Measurements from ENCODE around the gene SPTLC3.

DNA sequence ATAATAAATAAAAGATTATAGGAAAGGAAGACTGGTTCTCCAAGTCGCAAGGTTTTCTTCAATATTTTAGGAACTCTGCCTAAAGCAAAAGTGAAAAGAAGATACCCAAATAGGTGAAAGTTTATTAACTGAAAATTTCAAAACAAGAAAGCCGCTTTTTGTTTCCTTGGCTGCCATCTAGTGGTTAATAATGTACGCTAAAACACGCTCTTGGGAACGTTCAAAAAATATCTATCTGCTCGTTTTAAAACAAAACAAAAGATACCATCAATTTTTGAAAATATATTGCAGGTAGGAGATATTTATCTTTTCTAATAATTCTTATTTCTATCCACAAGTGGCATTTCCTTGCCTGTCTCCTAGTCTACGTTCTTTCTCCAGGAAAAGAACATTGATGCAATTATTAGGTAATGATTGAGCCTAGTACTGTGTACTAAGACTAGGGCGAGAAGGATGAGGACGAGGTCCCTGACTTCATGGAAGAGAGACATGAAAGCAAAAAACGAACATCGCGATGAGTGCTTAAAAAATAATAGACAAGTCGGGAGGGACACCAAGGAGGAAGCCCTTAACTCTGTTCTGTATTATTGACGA lies 97.2 kb downstream of the SPTLC3 start:
- TF ChIP-seq POLR2AphosphoS5 (IDR thresholded peaks at IDR 0.05; ENCODE audit: low read depth, low read length) (no peak), SIN3A (IDR thresholded peaks at IDR 0.05; ENCODE audit: borderline replicate concordance, insufficient read depth, low read length) (no peak), TAF1 (IDR thresholded peaks at IDR 0.05; ENCODE audit: borderline replicate concordance, insufficient read depth, low read length) (no peak)
- TF ChIP-seq, protein P1, sequence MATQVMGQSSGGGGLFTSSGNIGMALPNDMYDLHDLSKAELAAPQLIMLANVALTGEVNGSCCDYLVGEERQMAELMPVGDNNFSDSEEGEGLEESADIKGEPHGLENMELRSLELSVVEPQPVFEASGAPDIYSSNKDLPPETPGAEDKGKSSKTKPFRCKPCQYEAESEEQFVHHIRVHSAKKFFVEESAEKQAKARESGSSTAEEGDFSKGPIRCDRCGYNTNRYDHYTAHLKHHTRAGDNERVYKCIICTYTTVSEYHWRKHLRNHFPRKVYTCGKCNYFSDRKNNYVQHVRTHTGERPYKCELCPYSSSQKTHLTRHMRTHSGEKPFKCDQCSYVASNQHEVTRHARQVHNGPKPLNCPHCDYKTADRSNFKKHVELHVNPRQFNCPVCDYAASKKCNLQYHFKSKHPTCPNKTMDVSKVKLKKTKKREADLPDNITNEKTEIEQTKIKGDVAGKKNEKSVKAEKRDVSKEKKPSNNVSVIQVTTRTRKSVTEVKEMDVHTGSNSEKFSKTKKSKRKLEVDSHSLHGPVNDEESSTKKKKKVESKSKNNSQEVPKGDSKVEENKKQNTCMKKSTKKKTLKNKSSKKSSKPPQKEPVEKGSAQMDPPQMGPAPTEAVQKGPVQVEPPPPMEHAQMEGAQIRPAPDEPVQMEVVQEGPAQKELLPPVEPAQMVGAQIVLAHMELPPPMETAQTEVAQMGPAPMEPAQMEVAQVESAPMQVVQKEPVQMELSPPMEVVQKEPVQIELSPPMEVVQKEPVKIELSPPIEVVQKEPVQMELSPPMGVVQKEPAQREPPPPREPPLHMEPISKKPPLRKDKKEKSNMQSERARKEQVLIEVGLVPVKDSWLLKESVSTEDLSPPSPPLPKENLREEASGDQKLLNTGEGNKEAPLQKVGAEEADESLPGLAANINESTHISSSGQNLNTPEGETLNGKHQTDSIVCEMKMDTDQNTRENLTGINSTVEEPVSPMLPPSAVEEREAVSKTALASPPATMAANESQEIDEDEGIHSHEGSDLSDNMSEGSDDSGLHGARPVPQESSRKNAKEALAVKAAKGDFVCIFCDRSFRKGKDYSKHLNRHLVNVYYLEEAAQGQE (IDR thresholded peaks at IDR 0.05; ENCODE audit: insufficient read depth in 1 of 2, low read depth in 2 of 2, low read length in 2 of 2) = no peak

Measured in PFSK-1 (cell line).